NOMO-1 treated with DMSO at 0.1 percent for 48 hours (cell line): Measurements from ENCODE around the gene CTBP2.
"Not testable (repeated sequence)": the region's sequence is repeated elsewhere in the genome, so short reads cannot be mapped to it uniquely, and the experiment has no call there.

Source experiments
- DNase-seq: peaks from one replicate; lab custom pipeline; 2025; ENCODE audit not compliant: unreplicated experiment; lab: John Stamatoyannopoulos, UW

CTBP2 gene

DNA sequence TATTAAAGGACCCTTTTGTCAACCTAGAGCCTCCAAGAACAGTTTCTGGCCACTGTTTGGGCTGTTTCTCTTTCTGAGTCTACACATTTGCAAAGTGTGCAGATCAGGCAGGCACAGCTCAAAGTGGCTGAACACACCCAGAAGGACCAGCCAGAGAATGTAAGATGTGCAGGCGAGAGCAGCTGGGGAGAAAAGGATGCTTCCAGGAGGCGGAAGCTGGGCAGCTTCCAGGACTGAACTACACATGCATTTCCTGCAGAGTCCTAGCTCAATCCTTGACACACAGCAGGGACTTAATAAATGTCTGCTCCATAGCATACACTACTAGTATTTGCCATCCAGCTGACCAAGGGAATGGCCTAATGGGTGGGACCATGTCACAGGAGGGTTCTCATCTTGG, 70.9 kb downstream of the CTBP2 start:
- no peak for DNase-seq

DNA sequence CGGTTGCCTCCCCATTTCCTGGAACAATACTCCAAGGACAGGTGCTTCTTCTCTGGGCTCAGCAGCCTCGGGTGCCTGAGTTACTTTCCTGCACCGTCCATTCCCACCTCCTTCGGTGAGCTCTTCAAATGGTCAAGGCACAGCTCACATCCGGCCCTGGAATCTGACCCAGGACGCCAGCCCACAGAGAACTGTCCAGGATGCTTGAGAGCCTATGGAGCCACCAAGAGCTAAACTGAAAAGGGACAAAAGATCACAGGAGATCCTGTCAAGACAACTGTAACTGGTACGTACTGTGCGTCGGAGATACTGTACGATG, 72.5 kb downstream of the CTBP2 start:
- no peak for DNase-seq

DNA sequence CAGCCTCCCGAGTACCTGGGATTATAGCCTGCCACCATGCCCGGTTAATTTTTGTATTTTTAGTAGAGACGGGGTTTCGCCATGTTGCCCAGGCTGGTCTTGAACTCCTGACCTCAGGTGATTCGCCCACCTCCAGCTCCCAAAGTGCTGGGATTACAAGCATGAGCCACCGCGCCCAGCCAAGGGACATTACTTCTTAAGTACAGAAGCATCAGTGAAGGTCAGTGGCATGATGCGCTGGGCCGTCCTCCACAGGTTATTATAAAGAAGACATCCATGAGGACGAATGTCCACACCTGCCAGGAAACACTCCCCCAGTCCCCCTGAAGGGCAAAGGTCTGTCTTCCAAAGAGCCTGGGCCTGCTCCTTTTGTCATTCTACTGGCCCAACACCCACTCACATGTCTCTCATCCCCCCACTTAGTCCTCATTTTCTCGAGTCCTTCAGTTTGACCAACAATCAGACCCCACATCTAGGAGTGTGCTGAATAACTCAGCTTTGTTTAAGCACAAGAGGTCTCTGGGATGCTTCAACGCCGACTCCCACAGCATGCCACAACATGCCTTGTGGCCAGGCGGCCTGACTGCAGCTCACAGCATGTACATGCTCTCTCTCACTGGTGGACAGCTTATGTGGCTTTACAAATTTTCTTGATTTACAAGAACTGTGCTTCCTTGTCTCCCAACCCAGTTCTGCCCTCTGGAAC, 73.0 kb downstream of the CTBP2 start:
- DNase-seq, result no peak

DNA sequence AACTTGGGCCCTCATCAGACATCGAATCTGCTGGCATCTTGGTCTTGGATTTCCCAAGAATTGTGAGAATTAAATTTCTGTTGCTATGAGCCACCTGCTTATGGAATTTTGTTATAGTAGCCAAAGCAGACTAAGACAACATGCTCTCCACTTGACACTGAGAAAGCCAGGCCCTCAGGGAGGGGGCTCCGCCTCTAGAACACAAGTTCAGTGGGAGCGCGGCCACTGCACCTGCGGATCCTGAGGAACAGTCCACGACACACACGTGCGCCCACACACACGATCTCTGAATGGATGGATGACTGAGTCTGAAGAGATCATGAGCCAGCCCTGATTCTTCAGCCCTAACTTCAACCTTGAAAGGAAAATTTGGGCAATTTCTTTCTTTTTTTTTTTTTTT, 73.7 kb downstream of the CTBP2 start:
- no peak for DNase-seq

DNA sequence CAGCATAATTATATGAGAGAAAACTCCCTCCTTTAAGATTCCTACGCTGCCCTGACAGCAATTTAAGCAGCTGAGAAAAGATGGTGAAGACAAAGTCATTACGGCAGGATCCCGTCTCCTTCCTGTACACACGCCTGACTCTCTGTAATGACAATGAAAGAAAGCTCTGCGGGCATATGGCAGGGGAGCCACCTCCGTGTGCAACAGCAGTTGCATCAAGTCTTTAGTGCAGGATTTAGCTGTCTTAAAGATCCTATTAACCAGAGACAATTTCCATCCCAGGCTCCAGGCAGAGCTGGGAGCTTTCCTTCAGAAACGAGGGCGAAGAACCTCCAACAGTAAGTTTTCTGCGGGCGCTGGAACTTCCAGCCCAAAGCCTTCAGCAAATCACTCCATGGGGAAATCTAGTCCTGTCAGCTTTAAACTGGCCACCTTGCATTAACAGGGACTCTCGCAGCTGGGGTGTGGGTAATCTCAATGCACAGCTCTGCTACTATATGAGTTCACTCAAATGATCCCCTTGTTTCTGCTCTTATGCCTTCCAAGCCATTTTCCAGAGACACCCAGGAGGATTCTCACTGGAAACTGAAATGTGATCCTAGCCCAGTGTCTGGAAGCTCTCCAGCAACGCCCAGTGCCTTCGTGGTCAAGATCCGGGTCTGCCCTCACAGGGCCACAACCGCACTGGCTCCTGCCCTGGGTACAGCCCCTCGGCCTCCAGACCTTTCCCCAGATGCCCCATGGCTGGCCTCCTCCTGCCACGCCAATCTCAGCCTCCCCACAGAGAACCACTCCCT, 74.9 kb downstream of the CTBP2 start:
- no peak for DNase-seq

DNA sequence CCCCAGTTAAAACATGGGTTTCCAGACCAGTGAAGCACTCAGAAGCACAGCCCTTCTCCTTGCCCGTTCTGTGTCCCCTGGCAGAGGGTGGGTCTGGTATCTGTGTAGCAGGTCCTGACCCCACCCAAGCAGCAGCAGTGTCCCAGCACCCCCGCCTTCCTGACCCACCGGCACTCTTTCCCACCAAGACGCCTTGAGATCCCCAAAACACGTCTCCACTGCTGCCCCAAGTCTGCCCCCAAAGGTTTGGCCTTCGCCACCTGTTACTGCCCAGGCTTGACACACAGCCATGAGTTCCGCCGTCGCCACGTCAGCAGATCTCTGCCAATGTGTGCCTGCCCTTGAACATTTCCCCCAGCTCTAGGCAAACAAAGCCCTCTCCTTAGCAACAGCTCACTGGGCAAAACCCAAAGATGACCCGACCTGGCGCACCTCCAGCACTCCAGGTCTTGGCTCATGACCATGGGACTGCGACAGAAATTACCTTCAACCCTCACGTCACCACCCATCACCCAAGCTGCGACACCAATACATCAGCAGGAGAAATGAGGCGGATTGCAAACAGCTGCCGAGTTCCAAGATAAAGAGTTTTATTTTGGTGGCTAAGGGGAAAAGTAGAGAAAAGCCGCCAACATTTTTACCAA, 75.6 kb downstream of the CTBP2 start:
- DNase-seq, result no peak

DNA sequence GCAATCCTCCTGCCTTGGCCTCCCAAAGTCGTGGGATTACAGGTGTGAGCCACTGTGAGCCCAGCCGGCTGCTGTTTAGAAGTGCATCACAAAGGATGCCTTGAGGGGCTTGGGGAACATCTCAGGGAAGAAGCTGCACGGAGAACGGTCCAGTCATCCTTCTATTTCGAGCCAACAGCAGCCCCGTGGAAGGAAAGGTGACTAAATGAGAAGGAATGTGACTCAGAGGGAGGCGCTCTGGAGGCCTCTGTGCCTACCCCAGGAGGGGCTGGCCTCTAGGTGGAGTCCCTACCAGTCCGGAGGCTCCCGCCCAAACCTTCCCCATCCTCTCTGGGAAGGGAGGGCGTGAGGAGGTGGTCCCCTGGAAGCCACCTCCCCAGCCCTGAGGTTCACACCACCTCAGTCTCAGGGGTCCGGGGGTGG, 76.2 kb downstream of the CTBP2 start:
- no peak for DNase-seq

DNA sequence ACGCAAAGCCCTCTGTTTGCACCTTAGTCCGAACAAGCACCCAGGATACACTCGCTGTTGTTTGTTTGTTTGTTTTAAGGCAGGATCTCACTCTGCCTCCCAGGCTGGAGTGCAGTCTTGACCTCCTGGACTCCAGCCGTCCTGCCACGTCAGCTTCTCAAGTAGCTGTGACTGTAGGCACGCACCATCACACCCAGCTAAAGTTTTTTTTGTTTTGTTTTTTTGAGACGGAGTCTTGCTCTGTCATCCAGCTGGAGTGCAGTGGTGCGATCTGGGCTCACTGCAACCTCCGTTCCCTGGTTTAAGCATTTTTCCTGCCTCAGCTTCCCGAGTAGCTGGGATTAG, 76.8 kb downstream of the CTBP2 start:
- no peak for DNase-seq

DNA sequence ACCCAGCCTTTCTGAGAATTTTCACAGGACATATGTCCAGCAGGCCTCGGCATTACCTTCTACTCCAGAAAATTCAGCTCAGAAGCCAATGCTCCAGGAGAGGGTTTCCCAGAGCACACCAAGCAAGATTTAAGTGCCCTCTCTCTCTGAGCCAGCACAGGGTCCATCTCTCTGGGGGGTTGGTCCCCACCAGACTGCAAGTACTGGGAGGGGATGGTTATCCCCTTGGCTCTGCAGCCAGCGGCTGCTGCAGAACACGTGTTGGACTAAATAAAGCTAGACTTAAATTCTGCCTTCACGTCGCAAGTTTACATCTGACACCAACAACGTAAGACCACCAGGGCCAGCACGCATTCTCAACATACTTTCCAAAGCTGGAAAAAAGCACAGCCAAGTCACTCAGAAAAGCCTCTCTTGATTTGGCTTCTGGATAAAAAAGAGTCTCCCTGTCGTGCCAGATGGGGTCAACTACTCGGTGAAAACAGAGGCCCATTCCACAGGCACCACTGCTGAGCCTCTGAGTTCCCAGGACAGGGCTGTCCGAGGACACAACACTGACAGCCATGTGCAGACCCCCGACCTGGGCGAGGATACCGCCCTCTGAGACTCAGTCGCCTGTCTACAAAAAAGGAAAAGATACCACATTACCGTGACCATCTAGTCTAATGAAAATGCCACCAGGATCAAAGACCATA, 77.3 kb downstream of the CTBP2 start:
- no peak for DNase-seq

DNA sequence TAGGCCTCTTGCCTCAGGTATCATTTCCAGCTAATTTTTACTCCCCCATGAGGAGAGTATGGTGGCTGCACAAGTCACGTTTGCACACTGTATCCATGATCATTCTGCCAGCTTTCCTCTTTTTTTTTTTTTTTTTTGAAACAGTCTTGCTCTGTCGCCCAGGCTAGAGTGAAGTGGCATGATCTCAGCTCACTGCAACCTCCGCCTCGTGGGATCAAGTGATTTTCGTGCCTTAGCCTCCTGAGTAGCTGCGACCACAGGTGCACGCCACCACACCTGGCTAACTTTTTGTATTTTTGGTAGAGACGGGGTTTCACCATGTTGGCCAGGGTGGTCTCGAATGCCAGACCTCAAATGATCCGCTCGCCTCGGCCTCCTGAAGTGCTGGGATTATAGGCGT, 77.9 kb downstream of the CTBP2 start:
- not testable (repeated sequence) for DNase-seq

DNA sequence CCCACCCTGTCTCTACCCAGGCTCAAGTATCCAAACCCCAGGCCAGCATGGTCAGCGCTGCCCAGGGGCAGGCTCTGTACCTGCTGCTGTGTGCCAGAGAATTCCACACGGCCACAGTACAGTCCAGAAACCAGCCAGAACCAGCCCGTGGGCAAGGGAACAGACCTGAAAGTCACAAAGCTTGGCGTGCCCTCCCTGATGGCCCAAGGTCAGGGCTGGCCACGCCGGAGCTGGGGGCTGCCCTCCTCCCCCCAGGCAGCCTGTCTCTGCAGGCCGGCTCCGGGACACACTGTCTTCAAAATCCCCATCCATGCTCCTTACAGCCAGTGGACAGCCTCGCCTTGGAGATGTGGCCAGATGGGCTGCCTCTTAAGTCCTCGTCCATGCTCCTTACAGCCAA, 78.4 kb downstream of the CTBP2 start:
- DNase-seq, result no peak

DNA sequence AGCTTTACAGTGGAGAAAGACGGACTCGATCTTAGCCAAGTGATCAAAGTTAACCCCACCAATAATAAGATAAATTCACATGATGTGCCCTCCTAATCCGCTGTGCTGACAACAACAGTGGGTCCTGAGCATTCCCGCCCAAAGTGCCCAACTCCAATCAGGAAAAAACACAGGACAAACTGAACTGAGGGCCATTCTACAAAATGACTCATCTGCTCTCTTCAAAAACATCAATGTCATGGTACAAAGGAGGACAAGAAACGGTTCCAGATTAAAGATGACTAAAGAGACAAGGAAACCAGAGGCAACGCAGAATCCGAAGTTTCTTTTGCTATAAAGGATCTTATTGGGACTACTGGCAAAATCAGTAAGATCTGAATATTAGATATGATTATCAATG, 79.4 kb downstream of the CTBP2 start:
- DNase-seq, result no peak

DNA sequence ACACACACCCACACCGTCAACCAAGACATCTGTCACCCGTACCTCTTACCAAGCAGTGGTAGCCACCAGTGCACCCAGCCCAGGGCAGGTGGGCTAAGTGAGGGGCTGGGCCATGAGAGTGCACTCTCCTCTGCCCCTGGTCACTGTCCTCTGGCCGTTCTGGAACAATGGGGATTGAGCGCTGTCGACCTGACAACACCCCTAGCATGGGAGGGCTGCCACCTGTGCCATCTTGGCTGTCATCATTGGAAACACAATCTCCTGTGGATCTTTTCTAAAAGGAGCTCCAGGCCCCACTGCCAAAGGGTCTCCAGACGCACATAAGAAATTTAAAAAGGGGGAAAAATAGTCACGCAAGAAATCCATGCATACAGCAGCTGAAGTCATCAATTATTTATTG, 80.1 kb downstream of the CTBP2 start:
- DNase-seq, result no peak

DNA sequence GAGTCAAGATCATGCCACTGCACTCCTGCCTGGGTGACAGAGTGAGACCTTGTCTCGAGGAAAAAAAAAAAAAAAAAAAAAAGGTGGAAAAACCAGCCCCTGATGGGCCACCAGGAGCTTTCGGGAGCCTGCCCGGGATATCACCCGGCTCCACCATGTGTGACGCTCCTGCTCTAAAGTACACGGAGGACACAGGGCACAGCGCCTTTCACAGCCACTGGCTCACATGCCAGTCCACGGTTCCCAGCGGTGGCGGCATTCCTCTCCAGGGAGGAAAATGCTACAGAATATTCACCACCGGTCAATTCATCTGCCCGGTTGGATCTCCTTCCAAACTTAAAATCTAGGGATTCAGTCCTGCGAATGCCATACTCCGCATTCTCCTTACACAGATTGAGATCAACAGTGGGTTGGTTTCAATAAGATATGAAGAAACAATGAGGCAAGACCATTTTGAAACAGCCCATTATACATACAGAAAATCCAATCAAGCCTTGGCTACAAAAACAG, 81.2 kb downstream of the CTBP2 start:
- no peak for DNase-seq

DNA sequence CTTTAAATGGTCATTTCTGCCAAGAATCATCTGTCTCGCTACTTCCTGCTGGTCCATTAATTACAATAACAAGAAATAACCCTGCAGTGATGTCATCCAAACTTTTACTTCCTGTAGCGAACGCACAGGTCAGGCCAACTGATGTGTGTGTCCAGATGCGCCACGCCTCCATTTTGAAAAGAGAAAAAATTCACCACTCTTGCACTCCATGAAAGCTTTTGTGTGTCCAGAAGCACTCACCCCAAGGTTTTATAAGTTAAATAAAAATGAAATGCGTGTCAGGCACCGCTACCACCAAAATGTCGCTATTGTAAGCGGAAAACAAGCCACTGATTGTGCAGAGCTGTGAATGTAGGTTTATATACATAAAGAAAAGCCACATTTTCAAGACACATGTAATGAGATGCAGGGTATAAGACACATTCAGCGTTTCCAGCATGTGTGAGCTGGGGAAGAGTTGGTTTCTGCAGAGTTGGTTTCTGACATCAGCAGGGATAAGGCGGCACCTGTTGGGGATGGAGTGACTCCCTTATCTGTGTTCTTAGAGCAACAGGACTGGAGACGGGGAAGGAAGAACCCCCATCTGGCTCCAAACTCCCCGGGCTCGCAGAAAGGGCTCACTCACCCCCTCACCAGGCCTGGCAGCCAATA, 83.3 kb downstream of the CTBP2 start:
- DNase-seq, result no peak

DNA sequence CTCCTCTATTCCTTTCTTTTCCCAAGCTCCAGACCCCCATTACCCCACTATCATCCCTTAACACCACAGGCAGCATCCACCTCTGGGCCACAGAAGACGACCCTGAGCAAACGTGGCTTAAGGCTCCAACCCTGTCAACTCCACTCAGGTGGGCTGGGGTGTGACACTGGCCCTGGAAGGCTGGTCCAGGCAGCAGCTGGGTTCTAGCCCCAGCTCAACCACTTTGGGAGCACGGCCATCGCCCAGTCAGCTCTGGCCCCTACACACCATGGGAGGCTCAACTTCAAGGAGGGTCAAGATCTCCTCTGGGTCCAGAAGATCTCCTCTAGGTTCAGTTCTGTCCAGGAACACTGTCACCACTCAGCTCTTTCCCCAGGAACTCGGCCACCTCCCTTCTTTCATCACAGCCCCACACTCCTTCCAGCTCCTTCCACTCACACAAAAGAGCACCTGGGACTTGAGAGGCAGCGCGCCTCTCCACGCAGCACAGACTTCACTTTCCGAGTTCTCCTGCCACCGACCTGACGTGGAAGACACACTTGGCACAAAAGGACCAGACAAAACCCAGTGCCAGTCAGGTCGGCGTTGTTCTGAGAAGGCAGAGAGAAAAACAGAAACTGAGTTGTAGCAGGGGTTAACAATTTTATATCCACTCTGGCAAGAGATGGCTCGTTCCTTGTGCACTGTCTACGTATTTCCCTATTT, 84.1 kb downstream of the CTBP2 start:
- no peak for DNase-seq

DNA sequence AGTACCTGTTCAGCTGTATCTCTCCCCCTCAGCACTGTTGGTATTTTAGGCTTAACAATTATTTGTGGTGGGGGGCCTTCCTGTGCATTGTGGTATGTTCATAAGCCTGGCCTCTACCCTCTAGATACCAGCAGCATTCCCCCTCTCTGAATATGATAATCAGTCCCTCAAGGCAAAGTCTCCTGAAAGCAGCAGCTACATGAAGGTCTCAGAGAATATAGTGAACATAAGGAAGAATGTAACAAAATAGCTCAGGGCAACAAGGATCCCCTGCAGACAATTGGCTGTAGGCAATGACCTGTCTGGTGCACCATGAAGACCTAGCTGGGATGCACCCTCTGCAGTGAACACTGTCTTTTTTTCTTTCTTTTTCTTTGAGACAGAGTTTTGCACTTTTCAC, 86.4 kb downstream of the CTBP2 start:
- DNase-seq, result no peak

DNA sequence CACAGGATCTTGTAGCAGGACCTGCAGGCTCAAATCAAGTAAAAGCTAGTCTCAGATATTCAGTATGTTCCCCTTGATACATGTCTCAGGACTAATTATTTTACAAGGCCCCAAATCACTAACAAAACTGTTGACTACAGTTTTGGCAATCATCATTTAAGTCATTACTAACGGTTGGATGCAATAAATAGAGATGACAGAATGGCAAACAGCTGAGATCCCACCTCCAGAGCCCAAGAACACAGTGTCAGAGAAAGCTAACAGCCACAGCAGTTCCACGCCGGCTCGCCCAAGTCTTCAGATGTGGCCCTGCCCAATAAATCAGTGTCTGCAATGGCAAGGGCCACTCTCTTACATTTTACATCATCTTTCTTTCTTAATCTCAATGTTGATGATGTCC, 87.6 kb downstream of the CTBP2 start:
- DNase-seq, result no peak

DNA sequence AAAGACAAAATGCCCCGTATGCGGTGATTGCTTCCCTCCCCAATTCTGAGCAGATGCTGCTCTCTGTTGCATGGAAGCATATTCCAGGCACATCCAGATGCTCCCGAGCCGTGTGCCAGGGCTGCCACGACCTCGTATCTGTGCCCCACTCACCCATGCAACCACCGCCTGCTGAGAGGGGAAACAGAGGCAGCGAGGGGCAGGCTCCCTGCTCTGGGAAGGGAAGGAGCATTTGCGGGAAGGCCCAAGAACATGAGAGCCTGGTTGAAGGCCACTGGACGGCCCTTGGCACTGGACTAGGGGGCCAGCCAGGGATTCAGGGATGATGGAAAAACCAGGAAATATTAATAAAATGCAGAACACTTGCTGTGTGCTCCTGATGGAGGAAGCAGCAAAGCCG, 89.4 kb downstream of the CTBP2 start:
- no peak for DNase-seq

DNA sequence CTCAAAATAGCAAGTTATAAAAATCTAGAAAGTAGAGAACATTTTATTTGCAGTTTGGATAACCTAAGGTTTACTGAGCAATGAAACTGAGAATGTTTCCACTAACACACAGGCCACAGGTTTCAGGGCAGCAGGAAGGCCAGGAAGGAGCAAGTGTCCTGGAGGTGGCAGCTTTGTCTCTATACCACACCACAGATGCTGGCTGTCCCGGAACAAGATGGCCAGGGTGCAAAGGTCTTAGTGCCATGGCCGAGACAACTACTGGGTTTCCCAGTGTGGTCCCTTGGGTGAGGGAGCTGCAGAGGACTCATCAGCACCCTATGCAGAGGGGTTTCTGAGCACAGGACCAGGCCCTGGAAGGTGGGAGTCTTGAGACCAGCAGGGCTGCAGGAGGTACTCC, 92.0 kb downstream of the CTBP2 start:
- DNase-seq, result no peak

DNA sequence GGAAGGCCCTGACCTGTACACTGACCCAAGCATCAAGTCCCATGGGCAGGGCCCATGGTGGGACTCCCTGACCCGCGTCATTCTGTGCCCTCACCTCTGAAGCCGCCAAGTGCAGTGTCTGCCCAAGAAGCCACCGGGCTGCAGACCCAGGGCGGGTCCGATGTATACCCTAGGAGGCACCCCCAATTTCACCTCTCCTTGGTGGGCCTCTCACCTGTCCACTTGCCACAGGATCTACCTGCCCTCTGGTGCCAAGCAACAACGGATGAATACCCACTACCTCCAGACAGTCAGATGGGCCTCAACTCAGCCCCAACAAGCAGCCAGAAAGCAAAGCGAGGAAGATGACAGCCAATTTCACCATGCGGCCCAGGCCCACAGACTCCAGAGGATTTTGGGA, 92.6 kb downstream of the CTBP2 start:
- DNase-seq, result no peak
